BE2C (cell line): Measurements from ENCODE around the gene EPHA8.

ENCODE experiments used
- DNase-seq: peaks from one replicate; pipeline ENCODE4 v3.0.0-alpha.2; 2020
- H3K27me3 ChIP-seq: fragments of 250-450 bp; sonication (Bioruptor Pico); 2 replicates; pipeline ENCODE4 v1.5.1; 2020; ENCODE audit warnings: mild to moderate bottlenecking
- H3K36me3 ChIP-seq: fragments of 250-450 bp; sonication (Bioruptor Pico); 2 replicates; pipeline ENCODE4 v1.5.1; 2020; ENCODE audit warnings: mild to moderate bottlenecking
- H3K4me1 ChIP-seq: fragments of 250-450 bp; sonication (Bioruptor Pico); 2 replicates; pipeline ENCODE4 v1.5.1; 2020
- H3K4me3 ChIP-seq: 2 replicates; pipeline ENCODE4 v1.5.1; 2011; ENCODE audit warnings: low read depth, low read length
- H3K9me3 ChIP-seq: fragments of 250-450 bp; sonication (Bioruptor Pico); 2 replicates; pipeline ENCODE4 v1.5.1; 2020
- TF ChIP-seq, protein P1 (sequence below): IDR thresholded peaks from 2 replicates; pipeline ENCODE4 v1.5.1; 2012; ENCODE audit warnings: mild to moderate bottlenecking, low read depth, low read length

EPHA8 gene

DNA sequence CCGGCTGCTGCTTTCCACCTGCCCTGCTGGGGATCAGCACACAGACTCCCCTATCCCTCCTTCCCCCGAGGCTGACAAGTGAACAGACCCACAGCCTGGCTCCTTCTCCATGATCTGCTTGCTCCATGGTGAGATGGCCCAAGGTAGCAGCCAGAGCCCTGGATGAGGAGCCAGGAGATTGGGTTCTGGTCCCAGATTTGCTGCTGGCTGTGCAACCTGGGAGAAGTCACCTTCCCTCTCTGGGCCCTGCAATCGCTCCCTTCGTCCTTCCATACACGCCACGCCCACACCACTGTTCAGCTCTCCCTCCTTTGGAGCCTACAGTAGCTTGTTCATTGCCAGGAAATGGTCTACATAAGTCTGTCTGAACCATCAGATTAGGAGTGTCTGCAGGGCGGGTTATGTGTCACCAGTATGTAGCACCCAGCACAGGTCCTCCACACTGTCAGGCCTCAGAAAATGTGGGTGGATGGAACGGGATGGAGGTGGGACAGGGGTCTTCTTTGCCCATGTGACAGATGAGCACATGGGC is 9.2 kb upstream of the EPHA8 start:
- Histone ChIP-seq H3K9me3 (no peaks in the 10 kb centered on the region), H3K27me3 (no peaks in the 10 kb centered on the region), H3K36me3 (no peaks in the 10 kb centered on the region), H3K4me3 (no peak overlapping the region), H3K4me1 (peaks cover 18% of the 10 kb centered on the region)
- TF ChIP-seq, protein P1, sequence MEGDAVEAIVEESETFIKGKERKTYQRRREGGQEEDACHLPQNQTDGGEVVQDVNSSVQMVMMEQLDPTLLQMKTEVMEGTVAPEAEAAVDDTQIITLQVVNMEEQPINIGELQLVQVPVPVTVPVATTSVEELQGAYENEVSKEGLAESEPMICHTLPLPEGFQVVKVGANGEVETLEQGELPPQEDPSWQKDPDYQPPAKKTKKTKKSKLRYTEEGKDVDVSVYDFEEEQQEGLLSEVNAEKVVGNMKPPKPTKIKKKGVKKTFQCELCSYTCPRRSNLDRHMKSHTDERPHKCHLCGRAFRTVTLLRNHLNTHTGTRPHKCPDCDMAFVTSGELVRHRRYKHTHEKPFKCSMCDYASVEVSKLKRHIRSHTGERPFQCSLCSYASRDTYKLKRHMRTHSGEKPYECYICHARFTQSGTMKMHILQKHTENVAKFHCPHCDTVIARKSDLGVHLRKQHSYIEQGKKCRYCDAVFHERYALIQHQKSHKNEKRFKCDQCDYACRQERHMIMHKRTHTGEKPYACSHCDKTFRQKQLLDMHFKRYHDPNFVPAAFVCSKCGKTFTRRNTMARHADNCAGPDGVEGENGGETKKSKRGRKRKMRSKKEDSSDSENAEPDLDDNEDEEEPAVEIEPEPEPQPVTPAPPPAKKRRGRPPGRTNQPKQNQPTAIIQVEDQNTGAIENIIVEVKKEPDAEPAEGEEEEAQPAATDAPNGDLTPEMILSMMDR: no peak
- DNase-seq: no peak

- Histone ChIP-seq H3K36me3 (no peaks in the 10 kb centered on the region), H3K9me3 (no peaks in the 10 kb centered on the region), H3K4me1 (peaks cover 18% of the 10 kb centered on the region), H3K27me3 (no peaks in the 10 kb centered on the region), H3K4me3 (no peak overlapping the region)
- no peak for DNase-seq
- TF ChIP-seq, protein P1: no peak
Measured at GRCh38 chr1:22555371-22555656, 8.0 kb upstream of the EPHA8 start.

- H3K36me3 ChIP-seq: no peaks in the 10 kb centered on the region
- no peaks in the 10 kb centered on the region for H3K27me3 ChIP-seq
- H3K4me1 ChIP-seq: peaks cover 18% of the 10 kb centered on the region
- TF ChIP-seq, protein P1: no peak
- no peak for DNase-seq
- no peak overlapping the region for H3K4me3 ChIP-seq
- H3K9me3 ChIP-seq: no peaks in the 10 kb centered on the region
Measured at GRCh38 chr1:22556391-22557104, 6.7 kb upstream of the EPHA8 start.

- TF ChIP-seq, protein P1: no peak
- no peaks in the 10 kb centered on the region for H3K27me3 ChIP-seq
- no peak for DNase-seq
Measured at GRCh38 chr1:22557341-22557950, 5.8 kb upstream of the EPHA8 start.

GRCh38 chr1:22563671-22564602 is 648 bp downstream of the EPHA8 start:
- Histone ChIP-seq H3K36me3 (no peaks in the 10 kb centered on the region), H3K27me3 (no peaks in the 10 kb centered on the region), H3K4me1 (no peaks in the 10 kb centered on the region), H3K9me3 (no peaks in the 10 kb centered on the region), H3K4me3 (peak overlapping the region; percentile 48)
- no peak for DNase-seq
- TF ChIP-seq, protein P1: no peak

More at GRCh38 chr1:22557341-22557950, 5.8 kb upstream of the EPHA8 start:
- no peaks in the 10 kb centered on the region for H3K9me3 ChIP-seq
- no peak overlapping the region for H3K4me3 ChIP-seq
- H3K4me1 ChIP-seq: peaks cover 18% of the 10 kb centered on the region
- no peaks in the 10 kb centered on the region for H3K36me3 ChIP-seq
